ENCODE results near the gene WIZ. TPM values are rescaled to one million over a fixed set of nuclear protein-coding genes. Genes with fewer than 3 reads are reported as not detected.
"Not testable (repeated sequence)": the region's sequence is repeated elsewhere in the genome, so short reads cannot be mapped to it uniquely, and the experiment has no call there.

Gene WIZ
- total and polyA plus RNA-seq, 2 donors: 5.8 to 42.5 TPM

DNA sequence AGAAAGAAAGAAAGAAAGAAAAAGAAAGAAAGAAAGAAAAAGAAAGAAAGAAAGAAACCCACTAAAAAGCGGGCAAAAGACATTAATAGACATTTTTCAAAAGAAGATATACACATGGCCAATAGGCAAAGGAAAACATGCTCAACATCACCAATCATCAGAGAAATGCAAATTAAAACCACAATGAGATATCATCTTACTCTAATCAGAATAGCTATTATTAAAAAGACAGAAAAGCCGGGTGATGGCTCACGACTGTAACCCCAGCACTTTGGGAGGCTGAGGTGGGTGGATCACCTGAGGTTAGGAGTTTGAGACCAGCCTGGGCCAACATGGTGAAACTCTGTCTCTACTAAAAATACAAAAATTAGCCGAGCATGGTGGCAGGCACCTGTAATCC, 24.1 kb upstream of the WIZ start:
- WGBS: 72% methylated on average over 4 of the region's 4 CpGs
- not testable (repeated sequence) for H3K4me3 ChIP-seq (ENCODE audit: low read depth, low read length); H3K4me1 ChIP-seq (ENCODE audit: insufficient read depth); DNase-seq (ENCODE audit: extremely low spot score); H3K27ac ChIP-seq (ENCODE audit: low read depth); H3K36me3 ChIP-seq (ENCODE audit: insufficient read depth)

DNA sequence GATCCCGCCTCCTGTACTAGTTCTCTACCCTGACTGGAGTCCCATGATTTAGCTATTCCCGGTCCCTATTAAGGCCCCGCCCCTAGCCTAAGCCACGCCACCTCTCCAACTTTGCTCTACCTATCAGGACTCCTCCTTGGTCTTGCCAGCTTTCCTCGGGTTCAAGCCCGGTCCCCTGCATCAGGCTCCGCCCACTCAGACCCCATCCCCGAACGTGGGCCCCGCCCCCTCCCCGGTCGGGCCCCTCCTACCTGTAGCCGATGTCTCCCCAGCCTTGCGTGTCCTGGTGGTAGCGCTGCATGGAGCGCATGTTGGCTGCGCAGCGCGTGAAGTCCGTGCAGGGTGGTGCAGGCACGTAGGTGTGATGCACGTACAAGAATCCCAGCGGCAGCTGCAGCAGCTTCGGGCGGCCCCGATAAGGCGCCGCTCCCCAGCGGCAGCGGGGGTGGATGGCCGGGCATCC, 21.9 kb upstream of the WIZ start:
- Histone ChIP-seq H3K4me3 (ENCODE audit: low read depth, low read length) (no peak overlapping the region), H3K27ac (ENCODE audit: low read depth) (no peak overlapping the region), H3K36me3 (ENCODE audit: insufficient read depth) (no peaks in the 10 kb centered on the region), H3K4me1 (ENCODE audit: insufficient read depth) (no peaks in the 10 kb centered on the region)
- 52% methylated on average over 31 of the region's 31 CpGs for WGBS
- DNase-seq (ENCODE audit: extremely low spot score): no peak

DNA sequence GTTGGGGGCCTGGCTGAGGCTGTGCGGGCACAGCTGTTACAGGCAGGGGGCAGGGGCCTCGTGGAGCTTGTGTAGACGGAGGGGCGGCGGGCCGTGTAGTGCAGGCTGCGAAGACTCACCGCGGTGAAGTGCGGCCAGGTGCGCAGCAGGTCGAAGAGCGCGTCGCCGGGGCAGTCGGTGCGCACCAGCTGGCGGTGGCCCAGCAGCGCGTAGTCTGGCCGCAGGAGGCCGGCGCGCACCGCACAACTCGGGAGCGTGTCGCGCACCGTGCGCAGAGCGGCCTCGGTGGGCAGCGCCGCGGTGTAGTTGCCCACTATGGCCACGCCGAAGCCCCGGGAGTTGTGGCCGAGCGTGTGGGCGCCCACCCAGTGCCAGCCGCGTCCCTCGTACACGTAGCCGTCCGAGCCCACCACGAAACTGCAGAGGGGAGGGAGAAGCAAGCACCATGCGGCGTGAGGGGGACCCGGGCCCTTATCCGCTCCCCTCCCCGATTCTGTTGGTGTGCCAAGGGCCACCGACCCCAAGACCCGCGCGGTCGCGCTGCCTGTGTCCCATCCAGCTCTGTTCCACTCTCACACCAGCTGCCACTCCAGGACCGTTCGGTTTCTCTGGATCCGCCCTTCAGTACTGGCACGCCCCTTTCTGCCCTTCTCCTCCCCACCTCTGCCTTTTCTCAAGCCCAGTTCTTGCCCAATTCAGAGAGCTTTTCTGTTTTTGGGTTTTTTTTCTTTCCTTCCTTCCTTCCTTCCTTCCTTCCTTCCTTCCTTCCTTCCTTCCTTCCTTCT, 19.9 kb upstream of the WIZ start:
- Histone ChIP-seq H3K4me3 (ENCODE audit: low read depth, low read length) (peak overlapping the region; percentile 14), H3K4me1 (ENCODE audit: insufficient read depth) (no peaks in the 10 kb centered on the region), H3K36me3 (ENCODE audit: insufficient read depth) (no peaks in the 10 kb centered on the region), H3K27ac (ENCODE audit: low read depth) (no peak overlapping the region)
- DNase-seq (ENCODE audit: extremely low spot score): no peak
- WGBS: 3% methylated on average over 65 of the region's 65 CpGs

DNA sequence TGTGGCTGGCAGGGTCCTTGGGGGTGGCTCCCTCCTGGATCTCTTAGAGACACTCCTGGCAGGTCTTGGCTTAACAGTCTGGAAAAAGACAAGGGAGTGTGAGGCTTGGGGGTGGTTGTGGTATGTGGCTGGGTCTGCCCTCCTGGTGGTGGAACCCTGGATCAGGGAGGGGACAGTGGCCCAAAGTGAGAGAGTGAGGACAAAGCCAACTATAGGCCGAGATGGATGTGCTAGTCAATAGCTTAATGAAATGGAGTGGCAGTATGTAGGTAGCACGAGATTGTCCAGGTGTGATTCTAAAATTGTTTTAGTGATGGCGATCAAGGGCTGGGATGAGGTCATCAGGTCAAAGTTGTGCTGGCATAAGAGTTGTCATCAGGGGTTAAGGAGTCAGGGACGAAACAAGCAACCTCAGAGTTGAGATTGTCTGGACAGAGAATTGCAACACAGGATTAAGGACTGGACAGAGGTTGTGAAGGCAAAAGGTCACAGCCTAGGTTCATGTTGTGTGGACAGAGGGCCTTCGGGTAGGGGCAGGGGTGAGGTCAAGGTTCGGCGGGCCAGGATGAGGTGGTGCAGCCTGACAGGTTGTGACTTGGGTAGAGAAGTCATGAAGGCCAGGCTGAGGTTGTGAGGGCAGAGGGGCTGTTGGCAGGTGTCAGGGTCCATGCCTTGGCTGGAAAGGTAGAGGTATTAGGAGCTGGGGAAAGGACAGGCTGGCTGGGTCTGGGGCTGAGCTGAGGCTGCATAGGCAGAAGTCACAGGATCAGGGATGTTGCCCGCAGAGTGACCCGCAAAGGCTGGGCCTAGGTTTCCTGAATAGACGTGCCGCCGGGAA, 19.1 kb upstream of the WIZ start:
- H3K4me3 ChIP-seq (ENCODE audit: low read depth, low read length): no peak overlapping the region
- WGBS: 58% methylated on average over 12 of the region's 12 CpGs
- no peak for DNase-seq (ENCODE audit: extremely low spot score)
- no peaks in the 10 kb centered on the region for H3K4me1 ChIP-seq (ENCODE audit: insufficient read depth)
- no peaks in the 10 kb centered on the region for H3K36me3 ChIP-seq (ENCODE audit: insufficient read depth)
- H3K27ac ChIP-seq (ENCODE audit: low read depth): no peak overlapping the region

DNA sequence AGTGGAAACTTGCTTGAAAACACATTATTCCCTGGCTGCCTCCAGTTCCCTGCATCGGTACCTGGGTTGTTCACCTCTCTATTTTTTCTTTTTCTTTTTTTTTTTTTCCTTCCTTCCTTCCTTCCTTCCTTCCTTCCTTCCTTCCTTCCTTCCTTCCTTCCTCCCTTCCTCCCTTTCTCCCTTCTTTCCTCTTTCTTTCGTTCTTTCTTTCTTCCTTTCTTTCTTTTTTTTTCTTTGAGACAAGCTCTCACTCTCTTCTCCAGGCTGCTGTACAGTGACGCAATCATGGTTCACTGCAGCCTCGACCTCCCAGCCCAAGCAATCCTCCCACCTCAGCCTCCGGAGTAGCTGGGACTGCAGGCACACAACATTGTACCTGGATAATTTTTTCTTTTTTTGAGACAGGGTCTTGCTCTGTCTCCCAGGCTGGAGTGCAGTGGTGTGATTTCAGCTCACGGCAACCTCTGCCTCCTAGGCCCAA, 18.0 kb upstream of the WIZ start:
- 80% methylated on average over 6 of the region's 6 CpGs for WGBS
- H3K36me3 ChIP-seq (ENCODE audit: insufficient read depth): no peaks in the 10 kb centered on the region
- no peak overlapping the region for H3K27ac ChIP-seq (ENCODE audit: low read depth)
- no peak overlapping the region for H3K4me3 ChIP-seq (ENCODE audit: low read depth, low read length)
- H3K4me1 ChIP-seq (ENCODE audit: insufficient read depth): no peaks in the 10 kb centered on the region
- no peak for DNase-seq (ENCODE audit: extremely low spot score)

DNA sequence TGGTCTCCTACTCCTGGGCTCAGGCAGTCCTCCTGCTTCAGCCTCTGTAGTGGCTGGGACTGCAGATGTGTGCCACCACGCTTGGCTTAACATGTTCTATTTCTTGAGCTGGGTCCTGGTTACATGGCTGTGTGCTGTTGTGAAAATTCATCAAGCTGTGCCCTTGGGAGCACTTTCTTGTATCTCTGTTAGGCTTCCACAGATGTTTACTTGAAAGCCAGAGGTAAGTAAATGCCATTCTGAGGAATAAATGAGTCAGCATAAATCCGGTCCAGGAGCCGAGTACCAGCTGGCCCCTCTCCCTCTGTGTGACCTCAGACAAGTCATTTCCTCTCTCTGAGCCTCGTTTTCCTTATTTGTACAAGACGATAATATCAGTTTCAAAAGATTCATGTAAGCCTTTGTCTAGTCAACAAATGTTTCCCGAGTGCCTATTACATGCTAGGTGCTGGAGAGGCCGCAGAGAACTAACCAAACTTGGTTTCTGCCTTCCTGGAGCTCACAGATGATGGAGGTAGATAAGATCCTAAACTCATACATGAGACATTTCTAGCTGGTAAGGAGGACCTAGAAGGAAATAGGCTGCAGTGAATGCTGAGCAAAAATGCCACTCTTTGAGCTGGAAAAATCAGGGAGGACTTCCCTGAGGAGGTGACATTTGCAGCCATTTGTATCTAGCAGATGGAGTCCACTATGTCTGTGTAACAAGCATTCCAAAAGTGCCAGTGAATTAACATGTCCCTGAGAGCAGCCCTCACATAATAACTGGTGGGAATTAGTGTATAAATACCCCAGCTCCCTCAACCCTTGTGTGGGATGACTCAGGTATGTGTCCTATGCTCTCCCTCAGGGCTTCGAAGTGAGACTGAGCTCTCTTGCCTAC, 17.3 kb upstream of the WIZ start:
- Histone ChIP-seq H3K36me3 (ENCODE audit: insufficient read depth) (no peaks in the 10 kb centered on the region), H3K27ac (ENCODE audit: low read depth) (no peak overlapping the region), H3K4me1 (ENCODE audit: insufficient read depth) (no peaks in the 10 kb centered on the region), H3K4me3 (ENCODE audit: low read depth, low read length) (no peak overlapping the region)
- no peak for DNase-seq (ENCODE audit: extremely low spot score)
- WGBS: 43% methylated on average over 8 of the region's 8 CpGs

DNA sequence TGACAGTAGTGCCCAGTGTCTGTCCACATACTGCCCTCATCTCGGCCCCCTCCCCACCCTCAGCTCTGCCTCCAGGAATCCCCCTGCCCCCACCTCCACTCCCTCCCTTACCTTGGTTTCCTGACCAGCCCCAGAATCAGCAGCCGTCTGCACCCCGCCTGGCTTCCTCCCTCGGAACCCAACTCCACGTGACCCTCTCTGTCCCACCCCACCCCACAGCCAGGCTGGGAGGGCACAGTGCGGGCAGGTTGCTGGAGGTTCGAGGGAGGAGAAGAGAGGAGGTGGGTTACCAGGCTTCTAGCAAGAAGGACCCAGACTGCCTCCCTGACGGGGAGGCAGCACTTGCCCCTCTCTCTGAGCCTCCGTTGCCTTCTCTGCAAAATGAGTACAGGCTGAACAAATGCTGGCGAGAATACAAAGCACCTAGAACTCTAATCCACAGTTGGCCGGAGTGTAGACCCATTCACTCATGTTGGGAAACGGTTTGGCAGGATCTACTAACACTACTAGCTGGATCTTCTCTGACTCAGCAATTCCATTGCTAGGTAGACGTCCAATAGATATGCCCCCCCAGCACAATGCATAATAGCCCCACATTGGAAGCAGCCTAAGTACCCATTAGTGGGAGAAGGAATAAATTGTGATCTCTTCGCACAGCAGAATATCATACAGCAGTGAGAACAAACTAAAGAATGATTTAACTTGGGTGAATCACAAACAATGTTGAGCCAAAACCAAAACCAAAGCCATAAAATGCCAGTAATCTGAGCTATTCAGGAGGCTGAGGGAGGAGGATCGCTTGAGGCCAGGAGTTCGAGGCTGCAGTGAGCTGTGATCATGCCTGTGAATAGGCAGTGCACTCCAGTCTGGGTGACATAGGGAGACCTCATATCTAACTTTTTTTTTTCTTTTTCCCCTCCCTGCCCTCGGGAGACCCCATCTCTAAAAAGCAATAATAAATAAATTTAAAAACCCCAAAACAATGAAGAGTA, 14.9 kb upstream of the WIZ start, which contains the start of gene RASAL3:
Gene RASAL3 (minus strand): TSS at position 151 of the 992 bp plus-strand sequence. CDS start 186 bp downstream, outside the sequence.
- WGBS: 29% methylated on average over 17 of the region's 17 CpGs
- no peak for DNase-seq (ENCODE audit: extremely low spot score)
- Histone ChIP-seq H3K4me3 (ENCODE audit: low read depth, low read length) (peak within 1 kb of the TSS; percentile 35), H3K36me3 (ENCODE audit: insufficient read depth) (no peaks in the 10 kb centered on the region), H3K27ac (ENCODE audit: low read depth) (no peak within 1 kb of the TSS), H3K4me1 (ENCODE audit: insufficient read depth) (no peaks in the 10 kb centered on the region)

DNA sequence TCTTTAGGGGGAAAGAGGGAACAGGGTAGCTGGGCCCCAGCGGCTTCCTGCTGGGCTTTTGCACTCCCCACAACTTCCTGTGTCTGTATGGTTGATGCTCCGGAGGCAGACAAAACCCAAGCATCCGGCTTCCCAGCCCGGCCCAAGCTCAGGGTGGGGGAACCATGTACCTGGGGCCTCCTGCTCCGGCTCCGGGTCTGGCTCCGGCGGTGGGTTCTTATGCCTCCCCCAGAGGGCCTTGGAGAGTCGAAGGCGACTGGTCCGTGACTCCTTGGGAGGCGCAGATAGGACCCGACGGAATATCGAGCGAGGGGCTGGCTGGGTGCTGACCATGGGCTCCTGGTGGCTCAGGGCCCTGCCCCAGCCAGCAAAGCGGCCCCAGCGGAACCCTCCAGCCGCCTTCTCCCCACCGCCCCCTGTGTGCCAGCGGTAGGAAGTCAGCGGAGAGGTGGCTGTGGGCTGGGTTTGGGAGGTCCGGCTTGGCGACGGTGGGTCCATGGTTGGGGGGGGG, 14.2 kb upstream of the WIZ start:
- Histone ChIP-seq H3K27ac (ENCODE audit: low read depth) (no peak overlapping the region), H3K4me1 (ENCODE audit: insufficient read depth) (no peaks in the 10 kb centered on the region), H3K4me3 (ENCODE audit: low read depth, low read length) (peak overlapping the region; percentile 35), H3K36me3 (ENCODE audit: insufficient read depth) (no peaks in the 10 kb centered on the region)
- DNase-seq (ENCODE audit: extremely low spot score): no peak
- 37% methylated on average over 25 of the region's 25 CpGs for whole genome bisulfite sequencing

DNA sequence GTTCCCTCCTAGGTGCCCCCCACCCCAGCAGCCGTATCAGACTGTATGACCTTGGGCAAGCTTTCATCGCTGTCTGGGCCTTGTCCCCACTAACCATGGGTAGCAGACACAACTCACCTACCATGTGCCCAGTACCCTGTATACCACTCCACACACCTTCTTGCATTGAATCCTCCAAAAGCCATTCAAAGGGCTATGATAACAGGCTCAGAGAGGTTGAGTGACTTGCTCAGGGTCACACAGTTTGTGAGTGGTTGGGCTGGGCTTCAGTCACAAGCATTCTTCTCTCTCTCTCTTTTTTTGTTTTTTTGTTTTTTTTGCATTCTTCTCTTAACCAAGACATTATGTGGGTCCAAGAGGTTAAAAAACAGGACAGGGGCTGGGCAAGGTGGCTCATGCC, 11.9 kb upstream of the WIZ start:
- H3K36me3 ChIP-seq (ENCODE audit: insufficient read depth): no peaks in the 10 kb centered on the region
- no peak for DNase-seq (ENCODE audit: extremely low spot score)
- WGBS: 73% methylated on average over 2 of the region's 2 CpGs
- H3K4me1 ChIP-seq (ENCODE audit: insufficient read depth): no peaks in the 10 kb centered on the region
- H3K27ac ChIP-seq (ENCODE audit: low read depth): no peak overlapping the region
- H3K4me3 ChIP-seq (ENCODE audit: low read depth, low read length): no peak overlapping the region

DNA sequence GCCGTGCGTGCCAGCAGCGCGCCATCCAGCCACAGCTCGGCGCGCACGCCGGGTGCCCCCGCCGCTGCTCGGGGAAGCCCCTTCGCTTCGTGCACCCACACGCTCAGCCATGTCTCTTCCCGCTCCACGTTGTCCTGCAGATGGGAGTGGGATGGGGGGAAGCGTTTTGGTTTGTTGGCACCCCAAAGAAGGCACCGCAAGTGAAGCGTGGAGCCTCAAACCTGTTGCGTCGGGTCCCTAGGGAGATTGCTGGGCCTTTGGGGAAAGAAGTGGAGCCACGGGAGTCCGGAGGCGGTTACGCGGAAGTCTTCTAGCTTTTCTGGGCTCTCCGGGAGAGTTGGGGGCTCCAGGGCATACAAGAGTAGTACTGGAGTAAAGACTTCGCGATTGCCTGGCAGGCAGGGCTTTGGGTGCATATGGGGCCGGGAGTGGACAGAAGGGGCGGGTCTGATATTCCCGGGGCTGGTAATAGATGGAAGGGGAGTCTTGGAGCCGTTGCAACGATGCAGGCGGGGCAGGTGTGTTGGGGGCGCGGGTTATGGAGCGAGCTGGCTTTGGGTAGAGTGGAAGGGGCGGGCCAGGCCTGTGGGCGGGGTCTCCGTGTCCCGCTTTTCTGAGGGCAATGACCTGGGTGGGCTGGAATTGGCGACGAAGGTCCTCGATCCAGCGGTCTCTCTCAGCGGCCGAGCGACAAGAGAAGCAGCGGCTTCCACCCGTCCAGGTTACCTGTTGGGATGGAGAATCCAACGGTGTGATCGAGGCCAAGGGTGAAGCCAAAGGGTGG, 8.1 kb upstream of the WIZ start:
- no peak overlapping the region for H3K4me3 ChIP-seq (ENCODE audit: low read depth, low read length)
- no peak for DNase-seq (ENCODE audit: extremely low spot score)
- no peak overlapping the region for H3K27ac ChIP-seq (ENCODE audit: low read depth)
- no peaks in the 10 kb centered on the region for H3K36me3 ChIP-seq (ENCODE audit: insufficient read depth)
- 17% methylated on average over 54 of the region's 54 CpGs for WGBS
- H3K4me1 ChIP-seq (ENCODE audit: insufficient read depth): no peaks in the 10 kb centered on the region

DNA sequence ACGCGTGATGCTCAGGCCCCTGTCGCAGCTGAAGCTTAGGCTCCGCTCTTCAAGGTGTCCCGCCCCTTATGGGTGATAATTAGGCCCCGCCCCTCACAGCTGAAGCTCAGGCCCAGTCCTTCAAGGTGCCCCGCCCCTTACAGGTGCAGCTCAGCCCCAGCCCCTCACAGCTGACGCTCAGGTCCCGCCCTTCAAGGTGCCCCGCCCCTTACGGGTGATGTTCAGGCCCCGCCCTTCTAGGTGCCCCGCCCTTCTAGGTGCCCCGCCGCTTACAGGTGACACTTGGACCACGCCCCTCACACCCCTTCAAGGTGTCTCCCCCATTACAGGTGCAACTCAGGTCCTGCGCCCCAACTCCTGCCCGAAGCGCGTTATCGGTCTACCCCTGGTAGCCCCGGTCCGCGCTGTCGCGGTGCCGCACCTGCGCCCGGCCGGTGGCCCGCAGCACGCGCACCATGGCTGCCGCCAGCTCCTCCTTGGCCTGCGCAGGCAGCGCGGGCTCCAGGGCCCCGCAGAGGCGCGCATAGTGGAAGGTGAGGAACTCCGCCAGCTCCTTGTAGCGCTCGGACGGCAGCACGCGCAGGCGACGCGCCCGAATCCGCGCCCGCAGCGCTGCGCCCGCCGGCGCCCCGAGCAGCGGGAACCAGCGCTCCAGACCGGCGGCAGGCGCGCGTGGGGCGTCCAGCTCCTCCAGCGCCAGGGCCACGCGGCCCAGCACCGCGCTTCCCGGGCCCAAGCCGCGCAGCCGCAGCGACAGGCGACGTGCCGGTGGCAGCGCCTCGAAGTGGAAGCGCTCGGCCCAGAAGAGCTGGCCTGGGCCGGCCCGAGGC, 7.3 kb upstream of the WIZ start:
- H3K36me3 ChIP-seq (ENCODE audit: insufficient read depth): no peaks in the 10 kb centered on the region
- WGBS: 12% methylated on average over 86 of the region's 86 CpGs
- H3K27ac ChIP-seq (ENCODE audit: low read depth): no peak overlapping the region
- no peak overlapping the region for H3K4me3 ChIP-seq (ENCODE audit: low read depth, low read length)
- H3K4me1 ChIP-seq (ENCODE audit: insufficient read depth): no peaks in the 10 kb centered on the region
- no peak for DNase-seq (ENCODE audit: extremely low spot score)

Measured in urinary bladder (tissue), 4 donors.